HepG2 (cell line): ENCODE measurements around the gene TTLL11. TPM values are rescaled to one million over a fixed set of nuclear protein-coding genes. Genes with fewer than 3 reads are reported as not detected.

Source experiments
- CBFB ChIP-seq: sonication (generic); formaldehyde crosslinking; IDR thresholded peaks from 2 replicates; pipeline ENCODE4 v1.4.0; 2020; ENCODE audit warnings: missing genetic modification reagents
- CENPBD1 ChIP-seq: sonication (generic); formaldehyde crosslinking; IDR thresholded peaks from 2 replicates; pipeline ENCODE4 v1.8.0; 2022; ENCODE audit warnings: missing genetic modification reagents, low read depth, mild to moderate bottlenecking, borderline replicate concordance
- CENPX ChIP-seq: sonication (generic); formaldehyde crosslinking; IDR thresholded peaks from 2 replicates; pipeline ENCODE4 v1.9.0; 2021; ENCODE audit warnings: mild to moderate bottlenecking, missing genetic modification reagents, moderate library complexity
- EEA1 ChIP-seq: sonication (generic); formaldehyde crosslinking; IDR thresholded peaks from 2 replicates; pipeline ENCODE4 v1.5.1; 2020; ENCODE audit warnings: mild to moderate bottlenecking, missing genetic modification reagents, borderline replicate concordance
- GFI1 ChIP-seq: sonication (generic); formaldehyde crosslinking; IDR thresholded peaks from 2 replicates; pipeline ENCODE4 v1.5.0; 2020; ENCODE audit warnings: missing genetic modification reagents, mild to moderate bottlenecking, borderline replicate concordance
- GLMP ChIP-seq: sonication (generic); formaldehyde crosslinking; IDR thresholded peaks from 2 replicates; pipeline ENCODE4 v1.9.0; 2021; ENCODE audit warnings: missing genetic modification reagents, mild to moderate bottlenecking, borderline replicate concordance
- HES4 ChIP-seq: sonication (generic); formaldehyde crosslinking; IDR thresholded peaks from 2 replicates; pipeline ENCODE4 v1.9.0; 2021; ENCODE audit warnings: mild to moderate bottlenecking, missing genetic modification reagents, borderline replicate concordance
- HOXA7 ChIP-seq: sonication (generic); formaldehyde crosslinking; IDR thresholded peaks from 2 replicates; pipeline ENCODE4 v1.8.1; 2022; ENCODE audit warnings: mild to moderate bottlenecking, missing genetic modification reagents, moderate library complexity
- MAX ChIP-seq: IDR thresholded peaks from 2 replicates; pipeline ENCODE4 v1.6.1; 2012; ENCODE audit warnings: inconsistent platforms
- TFDP1 ChIP-seq: IDR thresholded peaks from 2 replicates; pipeline ENCODE4 v1.6.1; 2016; ENCODE audit warnings: missing compliant biosample characterization, missing genetic modification reagents, borderline replicate concordance
- TRAFD1 ChIP-seq: sonication (generic); formaldehyde crosslinking; IDR thresholded peaks from 2 replicates; pipeline ENCODE4 v1.5.1; 2020; ENCODE audit warnings: missing genetic modification reagents, mild to moderate bottlenecking, borderline replicate concordance
- ZBTB20 ChIP-seq: sonication (generic); formaldehyde crosslinking; IDR thresholded peaks from 2 replicates; pipeline ENCODE4 v1.8.1; 2023; ENCODE audit warnings: missing genetic modification reagents, low read depth, mild to moderate bottlenecking, borderline replicate concordance
- ZC3H13 ChIP-seq: sonication (generic); formaldehyde crosslinking; IDR thresholded peaks from 2 replicates; pipeline ENCODE4 v1.8.1; 2023; ENCODE audit warnings: mild to moderate bottlenecking, missing genetic modification reagents, moderate library complexity
- ZMAT5 ChIP-seq: sonication (generic); formaldehyde crosslinking; IDR thresholded peaks from 2 replicates; pipeline ENCODE4 v1.5.0; 2020; ENCODE audit warnings: mild to moderate bottlenecking, low read depth, missing genetic modification reagents, borderline replicate concordance
- ZNF142 ChIP-seq: sonication (generic); formaldehyde crosslinking; IDR thresholded peaks from 2 replicates; pipeline ENCODE4 v1.4.0; 2020; ENCODE audit warnings: missing genetic modification reagents
- ZNF20 ChIP-seq: sonication (generic); formaldehyde crosslinking; IDR thresholded peaks from 2 replicates; pipeline ENCODE4 v1.4.0; 2020; ENCODE audit warnings: mild to moderate bottlenecking, moderate library complexity, missing genetic modification reagents
- ZNF232 ChIP-seq: sonication (generic); formaldehyde crosslinking; IDR thresholded peaks from 2 replicates; pipeline ENCODE4 v1.4.0; 2020; ENCODE audit warnings: missing genetic modification reagents, borderline replicate concordance
- ZNF263 ChIP-seq: sonication (generic); formaldehyde crosslinking; IDR thresholded peaks from 2 replicates; pipeline ENCODE4 v1.4.0; 2020; ENCODE audit warnings: missing genetic modification reagents
- ZNF33A ChIP-seq: sonication (generic); formaldehyde crosslinking; IDR thresholded peaks from 2 replicates; pipeline ENCODE4 v1.5.1; 2020; ENCODE audit warnings: missing genetic modification reagents, mild to moderate bottlenecking, moderate library complexity, borderline replicate concordance
- polyA plus RNA-seq, 8 experiments: library from polyadenylated mRNA; depleted of rRNA in 3 of 8; stranded (reverse) in 7 of 8; unstranded in 1 of 8; fragments of >200 nt; fragmentation: Illumina TruSeq in 4 of 8; extraction: Trizol in 4 of 8; gene quantifications; 2 replicates each; pipeline versions ENCODE4 v1.2.1 to v1.2.3, GENCODE V29; 2011 to 2016; ENCODE audit warnings: low read depth in 4 of 8, missing spikeins in 1 of 8, mixed read lengths in 1 of 8; ENCODE audit not compliant: insufficient read depth in 1 of 8
- total RNA-seq, 5 experiments: library from RNA; depleted of rRNA; stranded (reverse); fragments of >200 nt; fragmentation: Illumina TruSeq; extraction: Trizol; gene quantifications; 2 replicates each; pipeline ENCODE4 v1.2.3, GENCODE V29; 2016; ENCODE audit warnings: low read depth in 1 of 5

The TTLL11 gene
- total and polyA plus RNA-seq, 2 of the 13 experiments (the other 11 are each of a cell fraction or from before 2014, with no cell fraction given): 4.5 to 5.2 TPM

GRCh38 chr9:121975801-121976277, 117.3 kb downstream of the TTLL11 start (continued):
- TF ChIP-seq ZNF142 (CRISPR knock-in tag): no peak
- 0 out of 2 replicates have a peak, but pooled peaks have one; percentile 40 for TF ChIP-seq MAX
- TF ChIP-seq CENPX (CRISPR knock-in tag): no peak
- no peak for TF ChIP-seq ZNF33A
- peak; percentile 81; the same call in 1 of the 2 replicates for TF ChIP-seq GFI1
- no peak for TF ChIP-seq EEA1 (CRISPR knock-in tag)
- TF ChIP-seq GLMP (CRISPR knock-in tag): no peak
- no peak for TF ChIP-seq HOXA7 (CRISPR knock-in tag)
- no peak for TF ChIP-seq ZNF20 (CRISPR knock-in tag)
- TF ChIP-seq HES4 (CRISPR knock-in tag): no peak
- TF ChIP-seq CBFB (CRISPR knock-in tag): no peak
- no peak for TF ChIP-seq TFDP1 (CRISPR knock-in tag)
- TF ChIP-seq ZMAT5 (CRISPR knock-in tag): no peak
- TF ChIP-seq ZBTB20: no peak
- TF ChIP-seq TRAFD1 (CRISPR knock-in tag): no peak
- TF ChIP-seq ZNF263 (CRISPR knock-in tag): no peak
- no peak for TF ChIP-seq CENPBD1 (CRISPR knock-in tag)
- no peak for TF ChIP-seq ZNF232 (CRISPR knock-in tag)
- no peak for TF ChIP-seq ZC3H13 (CRISPR knock-in tag)
